CD14-positive monocyte (primary cell): ENCODE data around the gene SERPINB1. TPM values are rescaled to one million over a fixed set of nuclear protein-coding genes. Genes with fewer than 3 reads are reported as not detected.
A peak's percentile ranks its signal among the peaks of the same experiment; 100 is the strongest.

Source experiments
- DNase-seq, 3 donors: peaks; one replicate each; pipeline ENCODE4 v3.0.0-alpha.2; 2011 to 2022
- H2AFZ ChIP-seq: 2 replicates; pipeline ENCODE4 v1.6.0; 2012; ENCODE audit warnings: mild to moderate bottlenecking, low read depth, low read length, inconsistent platforms; ENCODE audit not compliant: insufficient read depth, poor library complexity, severe bottlenecking
- H3K27ac ChIP-seq, 2 donors: 1 replicate in 1 of 2; 2 replicates in 1 of 2; pipeline ENCODE4 v1.5.1; 2012 to 2013; ENCODE audit warnings: low read length in 2 of 2, control low read depth in 1 of 2, inconsistent platforms in 1 of 2, low read depth in 1 of 2, mild to moderate bottlenecking in 1 of 2
- H3K27me3 ChIP-seq, 2 donors: one replicate each; pipeline versions ENCODE4 v1.6.0 to v1.6.1; 2011 to 2013; ENCODE audit warnings: low read length in 2 of 2; ENCODE audit not compliant: control insufficient read depth in 2 of 2, insufficient read depth in 2 of 2
- H3K36me3 ChIP-seq, 2 donors: replicated peaks in 1 of 2; 1 replicate in 1 of 2; 2 replicates in 1 of 2; pipeline versions ENCODE4 v1.5.1 to v1.6.1; 2012 to 2013; ENCODE audit warnings: low read length in 2 of 2, control low read depth in 1 of 2, inconsistent platforms in 1 of 2, mild to moderate bottlenecking in 1 of 2; ENCODE audit not compliant: insufficient read depth in 2 of 2, control insufficient read depth in 1 of 2
- H3K4me1 ChIP-seq, 2 donors: 1 replicate in 1 of 2; 2 replicates in 1 of 2; pipeline versions ENCODE4 v1.5.1 to v1.6.1; 2012 to 2013; ENCODE audit warnings: low read length in 2 of 2, control low read depth in 1 of 2, inconsistent platforms in 1 of 2, mild to moderate bottlenecking in 1 of 2, moderate library complexity in 1 of 2; ENCODE audit not compliant: insufficient read depth in 2 of 2, control insufficient read depth in 1 of 2
- H3K4me2 ChIP-seq: replicated peaks from 2 replicates; pipeline ENCODE3; 2012; ENCODE audit warnings: low read length, moderate library complexity, mild to moderate bottlenecking; ENCODE audit not compliant: poor library complexity, severe bottlenecking; ENCODE audit errors: extremely low read depth
- H3K4me3 ChIP-seq, 3 experiments: fragments of 200-600 bp in 1 of 3; sonication (generic) in 1 of 3; replicated peaks in 1 of 3; 1 replicate in 2 of 3; 2 replicates in 1 of 3; pipeline ENCODE4 v1.5.1; 2011 to 2013; ENCODE audit warnings: low read length in 3 of 3, mild to moderate bottlenecking in 3 of 3, control low read depth in 2 of 3, low read depth in 2 of 3, inconsistent platforms in 1 of 3, moderate library complexity in 1 of 3
- H3K79me2 ChIP-seq: 2 replicates; pipeline ENCODE4 v1.6.0; 2012; ENCODE audit warnings: mild to moderate bottlenecking, control low read depth, inconsistent platforms, low read length, moderate library complexity; ENCODE audit not compliant: insufficient read depth
- H3K9ac ChIP-seq: 2 replicates; pipeline ENCODE4 v1.6.0; 2017; ENCODE audit warnings: low read length, mild to moderate bottlenecking; ENCODE audit not compliant: insufficient read depth, poor library complexity, severe bottlenecking
- H3K9me3 ChIP-seq, 2 donors: replicated peaks in 1 of 2; 1 replicate in 1 of 2; 2 replicates in 1 of 2; pipeline versions ENCODE4 v1.5.1 to v1.6.1; 2012 to 2013; ENCODE audit warnings: low read length in 2 of 2, control low read depth in 1 of 2; ENCODE audit not compliant: control insufficient read depth in 1 of 2, insufficient read depth in 1 of 2
- H4K20me1 ChIP-seq: 2 replicates; pipeline ENCODE4 v1.6.0; 2012; ENCODE audit warnings: mild to moderate bottlenecking, low read length, control low read depth, moderate library complexity; ENCODE audit not compliant: insufficient read depth
- H3K27ac Mint-ChIP-seq, 7 donors: one replicate each; pipeline ENCODE4 v1.8.0; 2020; ENCODE audit warnings: mild to moderate bottlenecking in 7 of 7, mixed read lengths in 7 of 7, moderate library complexity in 6 of 7, inconsistent platforms in 2 of 7
- H3K27me3 Mint-ChIP-seq, 3 donors: one replicate each; pipeline ENCODE4 v1.8.0; 2021 to 2022; ENCODE audit warnings: low read depth in 3 of 3, mild to moderate bottlenecking in 3 of 3, mixed read lengths in 3 of 3, moderate library complexity in 3 of 3, inconsistent platforms in 1 of 3
- H3K36me3 Mint-ChIP-seq, 2 donors: one replicate each; pipeline ENCODE4 v1.8.0; 2020; ENCODE audit warnings: mixed read lengths in 2 of 2, inconsistent platforms in 1 of 2, mild to moderate bottlenecking in 1 of 2
- H3K4me1 Mint-ChIP-seq: one replicate; pipeline ENCODE4 v1.8.0; 2020; ENCODE audit warnings: mild to moderate bottlenecking, mixed read lengths
- H3K4me3 Mint-ChIP-seq, 2 donors: one replicate each; pipeline ENCODE4 v1.8.0; 2020; ENCODE audit warnings: mild to moderate bottlenecking in 2 of 2, mixed read lengths in 2 of 2, moderate library complexity in 1 of 2
- H3K9me3 Mint-ChIP-seq, 7 donors: one replicate each; pipeline ENCODE4 v1.8.0; 2020 to 2022; ENCODE audit warnings: mixed read lengths in 7 of 7, mild to moderate bottlenecking in 6 of 7, moderate library complexity in 6 of 7, inconsistent platforms in 2 of 7
- CTCF ChIP-seq: fragments of 200-600 bp; IDR thresholded peaks from one replicate; pipeline ENCODE4 v1.8.0; 2022; ENCODE audit warnings: antibody characterized with exemption, mild to moderate bottlenecking
- WGBS: methylation state at CpG from one replicate; pipeline ENCODE4 v1.1.5; 2013; ENCODE audit warnings: missing lambda C conversion rate; ENCODE audit not compliant: insufficient coverage; 5-methylcytosine and 5-hydroxymethylcytosine counted together
- intact Hi-C, 2 donors: fragments of 100-400 bp; cut with micrococcal nuclease; formaldehyde crosslinking; loops; one replicate each; pipeline versions ENCODE4 v1.15.0 to v1.15.1; 2023
- polyA plus RNA-seq, 3 donors: library from polyadenylated mRNA; depleted of rRNA in 1 of 3; unstranded in 2 of 3; stranded (reverse) in 1 of 3; fragments of 300-500 nt in 2 of 3; fragments of >200 nt in 1 of 3; fragmentation: Illumina TruSeq in 2 of 3; gene quantifications; 1 replicate in 2 of 3; 2 replicates in 1 of 3; pipeline ENCODE4 v1.2.3, GENCODE V29; 2012 to 2021
- small RNA-seq: library from RNA; depleted of rRNA; stranded (forward); fragments of <200 nt; gene quantifications from one replicate; pipeline ENCODE3, GENCODE V24; 2012; ENCODE audit warnings: low read depth; ENCODE audit not compliant: insufficient read length

SERPINB1 gene
- polyA plus RNA-seq, 3 donors: 126 to 307 (median 306) TPM

- Histone ChIP-seq H4K20me1 (peaks cover 54% of the 10 kb centered on the region), H3K27me3 (no peaks in the 10 kb centered on the region), H3K9me3 (no peaks in the 10 kb centered on the region), H3K4me2 (no peak overlapping the region), H3K36me3 (peaks cover 74 to 94% of the 10 kb centered on the region in 2 donors), H3K79me2 (peaks cover 57% of the 10 kb centered on the region), H3K9ac (no peak overlapping the region), H3K4me3 (no peak overlapping the region), H3K27ac (no peak overlapping the region), H3K4me1 (no peaks in the 10 kb centered on the region), H2AFZ (no peak overlapping the region)
- intact Hi-C loops: no loop called here
- no peak for TF ChIP-seq CTCF
- H3K27me3 Mint-ChIP-seq: peaks cover 0 to 2% (median 0%) of the 10 kb centered on the region in 3 donors
- no peak overlapping the region for H3K4me3 Mint-ChIP-seq
- no peak for DNase-seq
- H3K36me3 Mint-ChIP-seq: peaks cover 83 to 99% of the 10 kb centered on the region in 2 donors
- WGBS: 54% methylated on average over 10 of the region's 10 CpGs
- peaks cover 8% of the 10 kb centered on the region for H3K4me1 Mint-ChIP-seq
- H3K9me3 Mint-ChIP-seq: no peaks in the 10 kb centered on the region
- H3K27ac Mint-ChIP-seq: peak overlapping the region in 1 of 7 donors; percentile 11
Observed at GRCh38 chr6:2782825-2783187, 58.9 kb downstream of the SERPINB1 start.

GRCh38 chr6:2782356-2782708 lies 59.3 kb downstream of the SERPINB1 start:
- no peak overlapping the region for H3K27ac Mint-ChIP-seq
- DNase-seq: no peak
- Histone ChIP-seq H3K27me3 (no peaks in the 10 kb centered on the region), H2AFZ (no peak overlapping the region), H3K79me2 (peaks cover 59% of the 10 kb centered on the region), H3K9ac (no peak overlapping the region), H3K36me3 (peaks cover 71 to 94% of the 10 kb centered on the region in 2 donors), H3K4me3 (no peak overlapping the region), H3K4me2 (no peak overlapping the region), H4K20me1 (peaks cover 59% of the 10 kb centered on the region), H3K4me1 (no peaks in the 10 kb centered on the region), H3K9me3 (no peaks in the 10 kb centered on the region), H3K27ac (no peak overlapping the region)
- no peak overlapping the region for H3K4me3 Mint-ChIP-seq
- peaks cover 83 to 99% of the 10 kb centered on the region in 2 donors for H3K36me3 Mint-ChIP-seq
- H3K9me3 Mint-ChIP-seq: no peaks in the 10 kb centered on the region
- H3K4me1 Mint-ChIP-seq: peaks cover 8% of the 10 kb centered on the region
- 80% methylated on average over 5 of the region's 9 CpGs for WGBS
- TF ChIP-seq CTCF: no peak
- intact Hi-C loops: no loop called here
- H3K27me3 Mint-ChIP-seq: peaks cover 0 to 2% (median 0%) of the 10 kb centered on the region in 3 donors

Small RNA genes lying within 50 kb of the gene (small RNA-seq; reads per million reads assigned to genes)
- not detected for gene MIR4645

Other genes with a start within 250 kb of the SERPINB1 start
- gene MYLK4, start 90.9 kb downstream of the SERPINB1 start, polyA plus RNA-seq: under 1 TPM; 0.04 to 0.45 (median 0.08) TPM
- gene WRNIP1, start 76.5 kb downstream of the SERPINB1 start, polyA plus RNA-seq: 10 to 100 TPM; 17.5 to 25.8 (median 17.8) TPM
- gene SERPINB9, start 61.4 kb upstream of the SERPINB1 start, polyA plus RNA-seq: 10 to 100 TPM; 34.3 to 77.7 (median 43.4) TPM
- gene SERPINB6, start 129.7 kb upstream of the SERPINB1 start, polyA plus RNA-seq: 100 to 1,000 TPM; 117 to 208 (median 200) TPM
- gene NQO2, start 158.0 kb upstream of the SERPINB1 start, polyA plus RNA-seq: 100 to 1,000 TPM in 2 of 3 donors, 10 to 100 TPM in 1; 30.0 to 281 (median 146) TPM
- 1 to 10 TPM; 6.0 to 9.6 (median 9.6) TPM for gene RIPK1, start 226.6 kb upstream of the SERPINB1 start, polyA plus RNA-seq